ENCODE results near the gene SYT1. TPM values are rescaled to one million over a fixed set of nuclear protein-coding genes. Genes with fewer than 3 reads are reported as not detected.

Gene SYT1
- total RNA-seq, 1 donor from 2014 or later: 33.2 TPM

DNA sequence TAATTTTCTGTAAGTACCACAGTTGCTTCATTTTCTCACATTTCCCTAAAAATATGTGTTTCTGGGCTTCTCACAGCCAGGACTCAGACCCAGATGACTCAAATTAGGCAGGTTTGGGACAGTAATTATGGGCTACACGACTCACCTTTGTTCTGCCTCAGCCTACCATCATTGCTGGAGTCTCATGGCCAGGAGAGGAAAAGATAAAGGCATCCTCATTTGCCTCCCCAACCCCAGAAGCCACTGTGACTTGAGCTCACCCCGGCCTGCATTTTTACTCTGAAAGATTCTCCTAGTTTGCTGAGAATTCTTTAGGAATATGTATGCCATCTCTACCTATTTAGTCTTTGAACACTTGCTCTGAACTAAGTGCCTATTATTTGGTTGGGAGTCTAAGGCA lies 618.3 kb downstream of the SYT1 start:
- Histone ChIP-seq H3K4me1 (ENCODE audit: insufficient read depth, low read length) (no peaks in the 10 kb centered on the region), H3K9ac (ENCODE audit: low read length) (no peak overlapping the region), H3K4me3 (ENCODE audit: insufficient read depth, low read depth, low read length) (no peak overlapping the region), H3K36me3 (ENCODE audit: insufficient read depth, low read length) (no peaks in the 10 kb centered on the region), H3K79me2 (ENCODE audit: insufficient read depth, low read length) (no peaks in the 10 kb centered on the region), H3K9me3 (ENCODE audit: insufficient read depth, low read depth, low read length) (no peaks in the 10 kb centered on the region), H3K27ac (ENCODE audit: low read depth, low read length) (no peak overlapping the region), H3K4me2 (ENCODE audit: low read length) (no peak overlapping the region), H3K27me3 (ENCODE audit: insufficient read depth, low read length) (no peaks in the 10 kb centered on the region), H2AFZ (ENCODE audit: low read depth, low read length) (no peak overlapping the region), H4K20me1 (ENCODE audit: insufficient read depth, low read length) (no peaks in the 10 kb centered on the region)
- H3K36me3 Mint-ChIP-seq (ENCODE audit: low read depth, unreplicated experiment): no peaks in the 10 kb centered on the region
- no peaks in the 10 kb centered on the region for H3K9me3 Mint-ChIP-seq (ENCODE audit: unreplicated experiment)
- H3K4me1 Mint-ChIP-seq (ENCODE audit: low read depth, unreplicated experiment): peaks cover 1% of the 10 kb centered on the region
- no peaks in the 10 kb centered on the region for H3K27me3 Mint-ChIP-seq (ENCODE audit: low read depth, unreplicated experiment)
- DNase-seq (ENCODE audit: low read depth): no peak
- H3K27ac Mint-ChIP-seq (ENCODE audit: unreplicated experiment): no peak overlapping the region
- no peak for FAIRE-seq
- no peak for TF ChIP-seq EZH2 (IDR thresholded peaks at IDR 0.05; ENCODE audit: insufficient read depth, low read length)
- no peak for TF ChIP-seq CTCF (IDR thresholded peaks at IDR 0.05; ENCODE audit: insufficient read depth, low read depth, low read length)
- H3K4me3 Mint-ChIP-seq (ENCODE audit: unreplicated experiment): no peak overlapping the region

DNA sequence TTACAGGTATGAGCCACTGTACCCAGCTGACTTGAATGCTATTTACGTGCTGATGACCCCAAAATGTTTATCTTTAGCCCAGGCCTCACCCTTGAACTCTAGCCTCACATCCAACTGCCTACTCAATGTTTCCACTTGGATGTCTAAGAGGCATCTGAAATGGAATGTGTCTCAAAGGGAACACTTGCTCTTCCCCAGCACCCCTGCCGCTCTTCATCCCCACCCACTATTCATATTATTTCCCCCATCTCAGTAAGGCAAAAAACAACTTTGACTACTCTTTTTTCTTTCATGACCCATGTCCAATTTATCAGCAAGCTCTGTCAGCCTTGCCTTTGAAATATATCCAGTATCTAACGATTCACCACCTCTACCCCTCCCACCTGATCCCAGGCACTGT lies 621.6 kb downstream of the SYT1 start:
- Mint-ChIP-seq H3K4me3 (ENCODE audit: unreplicated experiment) (no peak overlapping the region), H3K36me3 (ENCODE audit: low read depth, unreplicated experiment) (peaks cover 2% of the 10 kb centered on the region), H3K4me1 (ENCODE audit: low read depth, unreplicated experiment) (peaks cover 1% of the 10 kb centered on the region), H3K27me3 (ENCODE audit: low read depth, unreplicated experiment) (no peaks in the 10 kb centered on the region), H3K9me3 (ENCODE audit: unreplicated experiment) (no peaks in the 10 kb centered on the region), H3K27ac (ENCODE audit: unreplicated experiment) (no peak overlapping the region)
- Histone ChIP-seq H3K4me3 (ENCODE audit: insufficient read depth, low read depth, low read length) (no peak overlapping the region), H3K27me3 (ENCODE audit: insufficient read depth, low read length) (no peaks in the 10 kb centered on the region), H3K36me3 (ENCODE audit: insufficient read depth, low read length) (no peaks in the 10 kb centered on the region), H3K4me2 (ENCODE audit: low read length) (no peak overlapping the region), H3K79me2 (ENCODE audit: insufficient read depth, low read length) (no peaks in the 10 kb centered on the region), H3K9ac (ENCODE audit: low read length) (no peak overlapping the region), H3K27ac (ENCODE audit: low read depth, low read length) (no peak overlapping the region), H4K20me1 (ENCODE audit: insufficient read depth, low read length) (no peaks in the 10 kb centered on the region), H3K9me3 (ENCODE audit: insufficient read depth, low read depth, low read length) (no peaks in the 10 kb centered on the region), H2AFZ (ENCODE audit: low read depth, low read length) (no peak overlapping the region), H3K4me1 (ENCODE audit: insufficient read depth, low read length) (no peaks in the 10 kb centered on the region)
- no peak for TF ChIP-seq CTCF (IDR thresholded peaks at IDR 0.05; ENCODE audit: insufficient read depth, low read depth, low read length)
- TF ChIP-seq EZH2 (IDR thresholded peaks at IDR 0.05; ENCODE audit: insufficient read depth, low read length): no peak
- FAIRE-seq: no peak
- DNase-seq (ENCODE audit: low read depth): no peak

- no peak for TF ChIP-seq CTCF (IDR thresholded peaks at IDR 0.05; ENCODE audit: insufficient read depth, low read depth, low read length)
- TF ChIP-seq EZH2 (IDR thresholded peaks at IDR 0.05; ENCODE audit: insufficient read depth, low read length): no peak
- H3K79me2 ChIP-seq (ENCODE audit: insufficient read depth, low read length): no peaks in the 10 kb centered on the region
- H4K20me1 ChIP-seq (ENCODE audit: insufficient read depth, low read length): no peaks in the 10 kb centered on the region
- Mint-ChIP-seq H3K4me3 (ENCODE audit: unreplicated experiment) (no peak overlapping the region), H3K27ac (ENCODE audit: unreplicated experiment) (no peak overlapping the region), H3K9me3 (ENCODE audit: unreplicated experiment) (no peaks in the 10 kb centered on the region), H3K4me1 (ENCODE audit: low read depth, unreplicated experiment) (no peaks in the 10 kb centered on the region), H3K27me3 (ENCODE audit: low read depth, unreplicated experiment) (no peaks in the 10 kb centered on the region), H3K36me3 (ENCODE audit: low read depth, unreplicated experiment) (peaks cover 7% of the 10 kb centered on the region)
- no peak overlapping the region for H3K4me2 ChIP-seq (ENCODE audit: low read length)
- H3K27ac ChIP-seq (ENCODE audit: low read depth, low read length): no peak overlapping the region
- H3K9me3 ChIP-seq (ENCODE audit: insufficient read depth, low read depth, low read length): no peaks in the 10 kb centered on the region
- DNase-seq (ENCODE audit: low read depth): no peak
- no peaks in the 10 kb centered on the region for H3K27me3 ChIP-seq (ENCODE audit: insufficient read depth, low read length)
- no peak overlapping the region for H3K9ac ChIP-seq (ENCODE audit: low read length)
- H3K4me1 ChIP-seq (ENCODE audit: insufficient read depth, low read length): no peaks in the 10 kb centered on the region
- H3K4me3 ChIP-seq (ENCODE audit: insufficient read depth, low read depth, low read length): no peak overlapping the region
- H2AFZ ChIP-seq (ENCODE audit: low read depth, low read length): no peak overlapping the region
- FAIRE-seq: no peak
- H3K36me3 ChIP-seq (ENCODE audit: insufficient read depth, low read length): no peaks in the 10 kb centered on the region
Measured at GRCh38 chr12:79487386-79488110, 623.0 kb downstream of the SYT1 start.

Data from astrocyte (in vitro differentiated cells and primary cell).